Mononuclear cell (primary cell): ENCODE measurements around the gene SLC1A1. TPM values are rescaled to one million over a fixed set of nuclear protein-coding genes. Genes with fewer than 3 reads are reported as not detected.

Experiments used
- H3K27me3 ChIP-seq: 2 replicates; pipeline ENCODE4 v1.6.0; 2011; ENCODE audit warnings: low read length, control low read depth; ENCODE audit not compliant: insufficient read depth
- H3K4me1 ChIP-seq: 2 replicates; pipeline ENCODE4 v1.5.1; 2011; ENCODE audit warnings: mild to moderate bottlenecking, low read length, control low read depth; ENCODE audit not compliant: insufficient read depth
- H3K4me3 ChIP-seq: 2 replicates; pipeline ENCODE4 v1.5.1; 2011; ENCODE audit warnings: mild to moderate bottlenecking, low read length, moderate library complexity
- H3K9me3 ChIP-seq: 2 replicates; pipeline ENCODE4 v1.5.1; 2011; ENCODE audit warnings: low read depth, mild to moderate bottlenecking, control low read depth, low read length
- total RNA-seq: library from RNA; depleted of rRNA; stranded (reverse); fragments of >200 nt; gene quantifications from one replicate; pipeline ENCODE4 v1.2.3, GENCODE V29; 2012

The SLC1A1 gene
- total RNA-seq, 1 donor: not detected

GRCh38 chr9:4496497-4496896 lies 6.2 kb downstream of the SLC1A1 start:
- peaks cover 23% of the 10 kb centered on the region for H3K27me3 ChIP-seq
- no peak overlapping the region for H3K4me3 ChIP-seq
- no peaks in the 10 kb centered on the region for H3K4me1 ChIP-seq
- no peaks in the 10 kb centered on the region for H3K9me3 ChIP-seq

DNA sequence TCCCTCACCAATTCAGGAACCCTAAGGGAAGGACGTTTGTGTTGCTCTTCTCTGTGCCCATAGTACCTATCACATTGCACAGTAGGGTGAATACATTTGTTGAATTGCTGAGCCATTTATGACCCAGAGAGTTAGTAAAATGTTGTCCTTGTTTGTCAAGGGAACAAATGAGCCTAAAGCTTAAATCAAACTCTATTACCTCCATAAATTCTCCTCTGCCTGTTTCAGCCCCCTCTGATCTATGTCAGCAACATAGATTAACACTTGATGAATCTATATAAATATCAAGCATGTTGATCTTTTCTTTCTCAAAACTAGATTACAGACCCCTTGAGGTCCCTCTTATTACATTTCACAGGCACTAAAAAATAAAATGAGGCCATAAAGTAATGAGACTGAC lies 7.1 kb downstream of the SLC1A1 start:
- Histone ChIP-seq H3K4me3 (no peak overlapping the region), H3K9me3 (no peaks in the 10 kb centered on the region), H3K27me3 (peaks cover 14% of the 10 kb centered on the region)

GRCh38 chr9:4497855-4498254 lies 7.6 kb downstream of the SLC1A1 start:
- Histone ChIP-seq H3K4me3 (no peak overlapping the region), H3K4me1 (no peaks in the 10 kb centered on the region), H3K27me3 (peaks cover 10% of the 10 kb centered on the region), H3K9me3 (no peaks in the 10 kb centered on the region)

More for the DNA sequence above, 7.1 kb downstream of the SLC1A1 start:
- H3K4me1 ChIP-seq: no peaks in the 10 kb centered on the region

DNA sequence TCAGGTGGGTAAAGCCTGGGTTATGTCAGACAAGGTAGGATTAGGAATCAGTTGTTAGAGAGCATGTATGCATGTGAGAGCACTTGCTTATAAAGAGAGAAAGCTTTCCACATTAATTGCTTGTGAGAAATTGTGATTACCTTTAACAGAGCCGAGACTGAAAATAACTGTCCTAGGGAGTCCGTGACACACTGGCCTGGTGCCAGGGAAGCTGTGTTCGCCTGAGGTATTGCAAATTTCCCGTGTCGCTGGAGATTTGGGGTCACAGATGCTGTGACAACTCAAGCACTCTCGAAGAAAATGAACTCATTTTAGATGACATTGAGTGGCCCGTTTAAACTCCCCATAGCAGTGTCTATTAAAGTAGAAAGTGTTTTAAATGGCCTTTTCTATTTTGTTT lies 9.6 kb downstream of the SLC1A1 start:
- Histone ChIP-seq H3K9me3 (no peaks in the 10 kb centered on the region), H3K4me3 (no peak overlapping the region), H3K4me1 (no peaks in the 10 kb centered on the region), H3K27me3 (no peaks in the 10 kb centered on the region)

- Histone ChIP-seq H3K9me3 (no peaks in the 10 kb centered on the region), H3K27me3 (no peaks in the 10 kb centered on the region), H3K4me3 (no peak overlapping the region), H3K4me1 (no peaks in the 10 kb centered on the region)
These were observed 10.9 kb downstream of the SLC1A1 start for GRCh38 chr9:4501147-4501507.

DNA sequence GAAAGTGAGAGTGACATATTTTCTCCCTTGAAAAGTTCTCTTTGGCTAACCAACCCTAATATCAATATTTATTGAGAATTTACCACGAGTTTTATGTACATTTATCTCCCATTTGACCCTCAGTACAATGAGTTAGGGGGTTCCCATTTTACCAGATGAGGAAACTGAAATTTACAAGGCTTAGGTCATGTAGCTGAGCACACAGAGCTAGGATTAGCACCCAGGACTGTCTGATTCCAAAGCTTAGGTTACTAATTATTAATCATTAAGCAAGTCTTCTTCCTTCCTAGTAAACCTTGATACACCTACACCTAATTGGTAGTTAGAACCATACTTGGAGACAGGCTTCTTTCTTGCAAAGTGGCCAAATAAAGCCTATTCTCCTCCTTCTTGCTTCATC lies 12.2 kb downstream of the SLC1A1 start:
- Histone ChIP-seq H3K27me3 (no peaks in the 10 kb centered on the region), H3K4me1 (no peaks in the 10 kb centered on the region), H3K4me3 (no peak overlapping the region), H3K9me3 (no peaks in the 10 kb centered on the region)

- Histone ChIP-seq H3K4me3 (no peak overlapping the region), H3K27me3 (no peaks in the 10 kb centered on the region), H3K9me3 (no peaks in the 10 kb centered on the region), H3K4me1 (no peaks in the 10 kb centered on the region)
These were observed 12.8 kb downstream of the SLC1A1 start for GRCh38 chr9:4503103-4503502.

DNA sequence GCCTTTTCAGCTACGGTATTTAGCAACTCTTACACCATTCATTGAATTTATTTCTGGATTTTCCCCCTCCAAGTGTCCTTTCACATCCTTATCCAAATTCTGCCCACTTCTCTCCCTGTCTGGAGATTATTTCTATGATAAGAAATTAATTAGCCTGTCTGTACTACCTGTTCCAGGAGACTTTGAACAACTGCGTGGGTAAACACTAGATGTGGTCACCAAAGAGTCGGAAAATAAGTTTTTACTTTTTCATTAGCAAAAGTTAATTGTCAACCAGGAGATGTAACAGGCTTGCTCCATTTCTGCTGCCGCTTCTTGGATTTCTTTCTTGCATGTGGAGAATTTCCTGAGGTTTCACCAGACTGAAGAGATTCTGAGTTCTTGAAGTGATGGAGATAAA lies 14.0 kb downstream of the SLC1A1 start:
- H3K9me3 ChIP-seq: no peaks in the 10 kb centered on the region
- no peaks in the 10 kb centered on the region for H3K4me1 ChIP-seq
- no peaks in the 10 kb centered on the region for H3K27me3 ChIP-seq
- H3K4me3 ChIP-seq: no peak overlapping the region

DNA sequence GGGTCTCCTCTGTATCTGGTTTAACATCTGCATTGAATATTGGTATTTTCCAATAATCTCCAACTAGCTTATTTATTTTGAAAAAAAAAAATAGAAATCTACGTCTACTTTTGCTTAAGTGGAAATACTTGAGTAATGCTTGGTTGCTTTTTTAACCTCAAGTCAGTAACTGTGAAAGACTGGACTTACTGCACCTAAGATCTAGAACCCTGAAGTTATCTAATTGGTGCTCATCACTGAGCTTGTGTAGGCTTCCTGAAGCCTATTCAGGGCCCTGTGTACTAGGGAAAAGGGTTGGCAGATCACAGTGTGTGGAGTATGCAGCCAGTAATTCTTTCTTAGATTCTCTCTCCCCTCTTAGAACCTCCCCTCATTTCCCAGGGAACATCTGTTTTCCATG lies 16.2 kb downstream of the SLC1A1 start:
- Histone ChIP-seq H3K4me3 (no peak overlapping the region), H3K27me3 (no peaks in the 10 kb centered on the region), H3K9me3 (no peaks in the 10 kb centered on the region)

GRCh38 chr9:4507306-4508130 lies 17.2 kb downstream of the SLC1A1 start:
- Histone ChIP-seq H3K9me3 (no peaks in the 10 kb centered on the region), H3K27me3 (no peaks in the 10 kb centered on the region), H3K4me3 (no peak overlapping the region), H3K4me1 (no peaks in the 10 kb centered on the region)

More for the DNA sequence above, 16.2 kb downstream of the SLC1A1 start:
- no peaks in the 10 kb centered on the region for H3K4me1 ChIP-seq

DNA sequence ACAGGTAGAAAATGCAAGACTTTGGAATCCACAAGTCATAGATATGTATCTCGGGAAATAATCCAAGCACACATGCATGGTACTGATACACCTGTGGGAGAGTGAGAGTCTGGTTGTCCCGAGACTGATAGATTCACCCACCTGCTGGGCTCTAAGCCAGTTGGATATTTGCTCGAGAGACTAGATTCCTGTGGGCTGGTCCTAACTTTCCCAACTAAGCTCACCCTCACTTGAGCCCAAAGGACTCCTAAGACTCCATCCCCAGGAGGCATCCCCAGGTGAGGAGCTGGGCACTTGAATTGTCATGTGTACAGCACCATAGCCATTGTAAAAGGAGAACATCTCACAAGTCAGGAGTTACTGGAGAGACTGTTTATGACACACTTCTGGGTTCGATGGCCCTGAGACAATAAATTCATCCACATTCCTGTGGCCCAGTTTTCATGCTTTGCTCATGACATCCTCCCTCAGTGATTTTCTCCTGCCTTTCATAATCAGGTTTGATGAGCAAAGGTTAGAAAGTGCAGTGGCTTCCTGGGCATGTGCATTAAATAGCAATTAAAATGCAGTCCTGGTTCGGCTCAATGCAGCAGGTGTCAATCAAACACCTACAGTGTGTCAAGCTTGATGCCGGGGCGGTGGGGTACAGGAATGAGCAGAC lies 18.1 kb downstream of the SLC1A1 start:
- Histone ChIP-seq H3K27me3 (no peaks in the 10 kb centered on the region), H3K4me3 (no peak overlapping the region), H3K9me3 (no peaks in the 10 kb centered on the region), H3K4me1 (no peaks in the 10 kb centered on the region)

GRCh38 chr9:4508907-4509589 lies 18.8 kb downstream of the SLC1A1 start:
- no peaks in the 10 kb centered on the region for H3K9me3 ChIP-seq
- no peak overlapping the region for H3K4me3 ChIP-seq
- H3K4me1 ChIP-seq: no peaks in the 10 kb centered on the region
- no peaks in the 10 kb centered on the region for H3K27me3 ChIP-seq

DNA sequence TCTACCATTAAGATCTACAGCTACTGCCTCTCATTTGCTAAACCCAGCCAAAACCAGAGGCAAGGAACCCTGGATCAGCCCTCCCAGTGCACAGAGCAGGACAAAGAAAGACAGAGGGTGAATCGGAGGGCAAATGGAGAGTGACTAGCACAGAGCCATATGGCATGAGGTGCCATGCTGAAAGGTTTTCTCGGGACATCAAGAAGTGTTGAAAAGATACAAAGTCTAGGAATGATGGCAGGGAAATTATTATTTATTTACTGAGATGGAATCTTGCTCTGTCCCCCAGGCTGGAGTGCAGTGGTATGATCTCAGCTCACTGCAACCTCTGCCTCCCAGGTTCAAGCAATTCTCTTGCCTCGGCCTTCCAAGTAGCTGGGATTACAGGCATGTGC lies 19.3 kb downstream of the SLC1A1 start:
- H3K4me1 ChIP-seq: no peaks in the 10 kb centered on the region
- no peaks in the 10 kb centered on the region for H3K9me3 ChIP-seq

GRCh38 chr9:4510546-4511322 lies 20.5 kb downstream of the SLC1A1 start:
- Histone ChIP-seq H3K9me3 (no peaks in the 10 kb centered on the region), H3K27me3 (no peaks in the 10 kb centered on the region), H3K4me1 (no peaks in the 10 kb centered on the region), H3K4me3 (no peak overlapping the region)

More for the DNA sequence above, 19.3 kb downstream of the SLC1A1 start:
- Histone ChIP-seq H3K27me3 (no peaks in the 10 kb centered on the region), H3K4me3 (no peak overlapping the region)
